Right lung (tissue), 10 donors: ENCODE results near the gene GP9. TPM values are rescaled to one million over a fixed set of nuclear protein-coding genes. Genes with fewer than 3 reads are reported as not detected.
A peak's percentile ranks its signal among the peaks of the same experiment; 100 is the strongest.

Source experiments
- DNase-seq, 2 donors: peaks; one replicate each; pipeline ENCODE4 v3.0.0-alpha.2; 2013
- long read RNA-seq, 8 donors: transcript quantifications; one replicate each; lab custom pipeline, GENCODE V29; 2026
- polyA plus RNA-seq, 5 donors: library from polyadenylated mRNA; unstranded; fragments of 120-200 nt; gene quantifications; one replicate each; pipeline versions ENCODE4 v1.2.1 to v1.2.3, GENCODE V29; 2013; ENCODE audit warnings: inconsistent platforms in 1 of 5, low replicate concordance in 1 of 5; ENCODE audit not compliant: insufficient read length in 5 of 5, insufficient read depth in 1 of 5

Gene GP9
- 1 to 10 TPM; 1.7 to 3.3 (median 2.4) TPM for polyA plus RNA-seq
- long read RNA-seq, donor 1, partial matches to known transcripts, result 0 of 1 reads
- long read RNA-seq, donor 1, other reads (novel, unspliced or antisense), result 0 of 1 reads
- long read RNA-seq, donor 2, partial matches to known transcripts, result 0 of 2 reads
- long read RNA-seq, donor 2, other reads (novel, unspliced or antisense), result 0 of 2 reads
- long read RNA-seq, donor 3, partial matches to known transcripts, result 0 of 2 reads
- long read RNA-seq, donor 3, other reads (novel, unspliced or antisense), result 0 of 2 reads
- long read RNA-seq, donor 4, result 0 reads
- long read RNA-seq, donor 5, partial matches to known transcripts, result 0 of 3 reads
- long read RNA-seq, donor 5, other reads (novel, unspliced or antisense), result 0 of 3 reads
- long read RNA-seq, donor 6, partial matches to known transcripts, result 0 of 2 reads
- long read RNA-seq, donor 6, other reads (novel, unspliced or antisense), result 0 of 2 reads
- long read RNA-seq, donor 7, partial matches to known transcripts, result 0 of 2 reads
- long read RNA-seq, donor 7, other reads (novel, unspliced or antisense), result 0 of 2 reads
- long read RNA-seq, donor 8, result 0 reads

- DNase-seq, result no peak
Measured at GRCh38 chr3:129060276-129061022, at the start of gene GP9. Gene GP9 (plus strand): TSS chr3:129060779. CDS start chr3:129061740, 961 bp downstream.

DNA sequence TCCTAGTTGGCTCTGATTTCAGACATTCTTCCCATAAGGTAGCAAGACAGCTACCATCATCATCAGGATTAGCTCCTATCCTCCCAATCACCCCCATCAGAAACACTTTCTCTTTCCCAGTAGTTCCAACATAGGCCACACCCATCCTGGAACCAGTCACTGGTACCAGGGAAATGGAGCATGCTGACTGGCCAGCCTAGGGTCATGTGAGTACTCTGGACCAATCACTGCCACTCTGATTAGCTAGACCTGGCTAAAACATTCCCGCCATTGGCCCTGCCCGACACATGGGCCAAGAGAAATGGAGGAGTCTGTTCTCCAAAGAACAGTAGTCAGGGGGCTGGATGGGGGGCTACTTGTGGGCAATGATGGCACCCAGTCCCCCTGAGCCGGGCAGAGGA lies 47.1 kb upstream of the GP9 start:
- no peak for DNase-seq

DNA sequence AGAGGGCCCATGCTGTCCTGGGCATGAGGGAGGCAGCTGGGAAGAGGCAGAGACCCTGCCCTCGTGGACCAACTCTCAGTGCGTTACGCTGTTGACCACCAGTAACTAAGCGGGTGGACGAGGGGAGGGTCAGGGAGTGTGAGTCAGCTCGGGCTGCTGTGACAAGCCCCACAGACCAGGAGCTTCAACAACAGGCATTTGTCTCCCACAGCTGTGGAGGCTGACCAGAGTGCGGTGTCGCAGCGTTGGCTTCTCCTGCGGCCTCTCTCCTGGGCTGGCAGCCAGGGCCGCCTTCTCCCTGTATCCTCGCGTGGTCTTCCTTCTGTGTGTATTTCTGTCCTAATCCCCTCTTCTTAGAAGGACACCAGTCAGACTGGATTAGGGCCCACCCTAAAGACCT lies 46.4 kb upstream of the GP9 start:
- DNase-seq, result no peak

GRCh38 chr3:129014793-129015345 lies 45.7 kb upstream of the GP9 start:
- DNase-seq, result no peak

- DNase-seq, result no peak
Measured at GRCh38 chr3:129015388-129016105, 45.0 kb upstream of the GP9 start.

DNA sequence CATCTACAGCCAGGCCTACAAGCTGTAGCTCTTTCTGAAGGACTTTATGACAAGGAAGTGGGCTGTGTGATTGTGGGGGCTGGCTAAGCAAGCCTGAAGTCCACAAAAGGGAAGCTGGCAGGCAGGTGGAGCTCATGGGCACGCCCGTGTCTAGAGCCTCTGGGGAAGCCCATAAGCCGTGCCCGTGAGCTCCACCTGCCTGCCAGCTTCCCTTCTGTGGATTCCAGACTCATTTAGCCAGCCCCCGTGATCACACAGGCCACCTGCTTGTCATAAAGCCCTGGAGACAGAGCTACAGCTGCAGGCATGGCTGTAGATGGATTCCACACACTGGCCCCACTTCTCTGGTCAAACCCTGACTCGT lies 44.2 kb upstream of the GP9 start:
- no peak for DNase-seq

- no peak for DNase-seq
Measured at GRCh38 chr3:129016720-129017483, 43.7 kb upstream of the GP9 start.

DNA sequence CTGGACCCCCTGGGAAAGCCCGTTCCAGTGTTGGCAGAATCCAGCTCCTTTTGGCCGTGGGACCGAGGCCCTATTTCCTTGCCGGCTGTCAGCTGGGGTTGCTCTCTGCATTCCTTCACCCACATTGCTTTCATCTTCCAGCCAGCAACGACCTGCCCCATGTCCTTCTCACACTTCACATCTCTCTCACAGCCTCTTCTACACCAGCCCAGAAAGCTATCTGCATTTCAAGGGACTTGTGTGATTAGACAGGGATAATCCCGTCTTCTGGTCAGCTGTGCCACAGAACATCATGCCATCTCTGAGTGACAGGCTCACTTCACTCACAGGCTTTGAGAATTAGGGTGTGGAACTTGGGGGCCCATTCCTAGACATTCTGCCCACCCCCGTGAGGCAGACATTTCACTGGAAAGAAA lies 43.1 kb upstream of the GP9 start:
- no peak for DNase-seq

- DNase-seq, result no peak
Measured at GRCh38 chr3:129018271-129018670, 42.3 kb upstream of the GP9 start.

- no peak for DNase-seq
Measured at GRCh38 chr3:129018751-129019150, 41.8 kb upstream of the GP9 start.

DNA sequence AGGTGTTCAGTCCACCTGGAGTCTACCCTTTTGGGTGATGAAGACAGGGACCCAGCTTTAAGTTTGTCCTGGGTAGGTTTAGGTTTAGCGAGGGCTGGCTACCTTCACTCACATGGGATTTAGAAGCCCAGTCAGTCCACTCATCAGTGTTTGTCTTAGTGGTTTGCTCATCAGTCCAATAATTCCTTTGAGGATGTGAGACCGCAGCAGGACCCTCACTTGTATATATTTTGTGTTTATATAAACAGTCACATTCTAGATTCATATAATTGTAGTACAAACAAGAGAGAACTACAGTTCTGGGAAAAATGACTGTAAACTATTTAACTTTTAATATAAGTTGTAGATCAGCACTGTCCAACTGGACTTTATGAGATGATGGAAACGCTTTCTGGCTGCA lies 41.3 kb upstream of the GP9 start:
- DNase-seq, result no peak

- no peak for DNase-seq
Measured at GRCh38 chr3:129020691-129021090, 39.9 kb upstream of the GP9 start.

DNA sequence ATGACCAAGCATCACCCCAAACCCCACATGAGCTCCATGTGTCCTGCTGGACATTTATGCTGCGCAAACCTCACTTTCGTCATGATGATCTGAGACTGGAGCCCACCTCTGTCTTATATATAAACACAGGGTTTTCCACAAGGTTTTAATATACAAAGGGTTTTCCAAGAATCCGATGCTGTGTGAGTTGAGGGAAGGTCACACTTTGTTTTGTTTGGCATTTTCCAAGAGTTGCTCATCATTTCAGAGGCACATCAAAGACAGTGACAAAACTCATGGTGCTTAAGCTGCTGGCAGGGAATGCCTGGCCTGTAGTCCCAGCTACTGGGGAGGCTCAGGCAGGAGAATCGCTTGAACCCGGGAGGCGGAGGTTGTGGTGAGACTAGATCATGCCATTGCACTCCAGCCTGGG lies 39.4 kb upstream of the GP9 start:
- DNase-seq, result no peak

DNA sequence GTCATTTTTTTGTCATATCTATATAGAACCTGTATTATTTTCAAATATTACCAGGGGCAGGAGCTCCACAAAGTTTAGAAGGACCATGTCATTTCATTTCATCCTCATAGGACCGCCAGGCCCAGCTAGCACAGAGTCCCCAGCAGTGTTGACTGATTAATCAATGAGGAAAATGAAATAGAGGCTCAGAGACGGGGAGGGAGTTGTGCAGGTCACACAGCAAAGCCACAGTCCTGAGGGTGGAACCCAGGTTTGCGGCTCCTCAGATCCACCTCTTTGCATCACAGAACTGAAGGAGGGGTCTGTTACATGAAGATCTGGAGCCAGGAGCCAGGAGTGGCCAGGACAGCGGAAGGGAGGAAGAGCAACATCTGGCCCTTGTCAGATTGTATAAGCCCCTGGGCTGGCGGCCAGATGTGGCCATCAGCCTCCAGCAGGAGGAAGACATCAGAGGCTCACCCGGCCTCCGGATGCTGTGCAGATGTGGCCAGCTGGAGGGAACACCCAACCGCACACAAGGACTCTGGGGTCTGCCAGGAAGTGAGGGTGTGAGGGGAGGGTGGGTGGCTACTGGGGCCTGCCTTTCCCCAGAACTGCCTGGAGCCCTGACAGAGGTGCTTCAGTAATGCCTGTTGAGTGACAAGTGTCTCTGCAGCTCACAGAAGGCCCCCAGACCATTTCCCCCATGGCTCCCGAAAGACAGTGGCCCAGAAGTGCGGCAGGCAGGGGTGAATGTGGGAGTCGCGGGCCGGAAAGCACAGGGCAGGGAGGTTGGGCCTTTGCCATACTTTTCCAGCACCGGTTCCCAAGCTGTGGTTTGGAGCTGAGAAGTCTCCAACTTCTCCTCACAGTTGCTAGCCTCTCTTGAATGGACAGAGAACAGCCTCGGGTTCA lies 38.2 kb upstream of the GP9 start:
- DNase-seq, result peak; percentile 96

DNA sequence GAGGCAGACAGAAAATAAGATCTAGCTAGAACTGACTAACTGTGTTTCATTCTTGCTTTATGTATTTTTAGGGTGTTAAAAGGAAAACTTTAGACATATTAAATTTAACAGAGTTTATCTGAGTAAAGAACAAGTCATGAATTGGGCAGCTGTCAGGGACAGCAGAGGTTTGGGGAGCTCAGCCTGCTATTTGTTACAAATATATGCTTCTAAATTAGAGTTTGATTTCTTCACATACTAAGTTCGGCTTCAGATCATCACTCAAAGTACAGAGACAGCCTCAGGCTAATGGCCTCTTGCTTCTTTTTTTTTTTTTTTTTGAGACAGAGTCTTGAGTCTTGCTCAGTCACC lies 37.6 kb upstream of the GP9 start:
- DNase-seq, result no peak

DNA sequence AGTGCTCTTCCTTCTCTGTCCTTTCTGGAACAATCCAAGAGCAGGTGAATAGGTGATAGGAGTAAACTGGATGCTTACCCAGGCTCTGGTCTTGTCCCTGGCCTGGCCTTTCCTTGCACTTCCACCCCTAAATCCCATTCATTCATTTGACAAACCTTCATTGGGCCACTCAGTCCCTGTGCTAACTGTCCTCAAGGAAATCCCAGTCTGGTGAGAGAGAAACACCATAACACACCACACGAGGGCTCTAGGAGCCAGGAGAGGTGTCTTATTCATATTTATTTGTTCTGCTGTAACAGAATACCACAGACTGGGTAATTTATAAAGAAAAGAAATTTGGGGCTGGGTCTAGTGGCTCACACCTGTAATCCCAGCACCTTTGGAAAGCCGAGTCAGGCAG lies 36.7 kb upstream of the GP9 start:
- DNase-seq, result no peak

- DNase-seq, result no peak
Measured at GRCh38 chr3:129025108-129025507, 35.5 kb upstream of the GP9 start.

GRCh38 chr3:129025691-129026435 lies 34.7 kb upstream of the GP9 start:
- DNase-seq, result peak; percentile 72 to 76
